ENCODE results near the gene PSPH.
"Not testable (repeated sequence)": the region's sequence is repeated elsewhere in the genome, so short reads cannot be mapped to it uniquely, and the experiment has no call there.

Gene PSPH

GRCh38 chr7:56032578-56032977 lies 18.7 kb downstream of the PSPH start:
- not testable (repeated sequence) for H3K4me1 ChIP-seq (ENCODE audit: control insufficient read depth, insufficient read depth, low read length); H3K27ac ChIP-seq (ENCODE audit: low read length); H3K36me3 ChIP-seq (ENCODE audit: control insufficient read depth in 2 of 2, insufficient read depth in 2 of 2, low read length in 2 of 2); H3K9me3 ChIP-seq (ENCODE audit: control insufficient read depth in 2 of 2, low read length in 2 of 2); H3K27me3 ChIP-seq (ENCODE audit: control insufficient read depth in 1 of 2, insufficient read depth in 2 of 2, low read length in 2 of 2); H3K9ac ChIP-seq (ENCODE audit: low read length in 2 of 2); H3K4me3 ChIP-seq (ENCODE audit: low read length in 2 of 2)

GRCh38 chr7:56031556-56031955 lies 19.7 kb downstream of the PSPH start:
- H3K36me3 ChIP-seq (ENCODE audit: control insufficient read depth in 2 of 2, insufficient read depth in 2 of 2, low read length in 2 of 2); H3K9me3 ChIP-seq (ENCODE audit: control insufficient read depth in 2 of 2, low read length in 2 of 2); H3K4me1 ChIP-seq (ENCODE audit: control insufficient read depth, insufficient read depth, low read length); H3K4me3 ChIP-seq (ENCODE audit: low read length in 2 of 2); H3K27ac ChIP-seq (ENCODE audit: low read length); H3K9ac ChIP-seq (ENCODE audit: low read length in 2 of 2); H3K27me3 ChIP-seq (ENCODE audit: control insufficient read depth in 1 of 2, insufficient read depth in 2 of 2, low read length in 2 of 2): not testable (repeated sequence)

GRCh38 chr7:56030340-56030739 lies 20.9 kb downstream of the PSPH start:
- no peak overlapping the region for H3K9ac ChIP-seq (ENCODE audit: low read length in 2 of 2)

GRCh38 chr7:56028942-56029630 lies 22.2 kb downstream of the PSPH start:
- peaks cover 3% of the 10 kb centered on the region for H3K4me1 ChIP-seq (ENCODE audit: control insufficient read depth, insufficient read depth, low read length)
- H3K9me3 ChIP-seq (ENCODE audit: control insufficient read depth in 2 of 2, low read length in 2 of 2), result no peaks in the 10 kb centered on the region
- H3K27ac ChIP-seq (ENCODE audit: low read length), result no peak overlapping the region
- no peaks in the 10 kb centered on the region for H3K27me3 ChIP-seq (ENCODE audit: control insufficient read depth in 1 of 2, insufficient read depth in 2 of 2, low read length in 2 of 2)
- H3K4me3 ChIP-seq (ENCODE audit: low read length in 2 of 2), result no peak overlapping the region
- H3K36me3 ChIP-seq (ENCODE audit: control insufficient read depth in 2 of 2, insufficient read depth in 2 of 2, low read length in 2 of 2), result no peaks in the 10 kb centered on the region
- no peak overlapping the region for H3K9ac ChIP-seq (ENCODE audit: low read length in 2 of 2)

More at GRCh38 chr7:56030340-56030739, 20.9 kb downstream of the PSPH start:
- H3K4me3 ChIP-seq (ENCODE audit: low read length in 2 of 2), result no peak overlapping the region
- no peaks in the 10 kb centered on the region for H3K27me3 ChIP-seq (ENCODE audit: control insufficient read depth in 1 of 2, insufficient read depth in 2 of 2, low read length in 2 of 2)
- H3K9me3 ChIP-seq (ENCODE audit: control insufficient read depth in 2 of 2, low read length in 2 of 2), result no peaks in the 10 kb centered on the region
- H3K36me3 ChIP-seq (ENCODE audit: control insufficient read depth in 2 of 2, insufficient read depth in 2 of 2, low read length in 2 of 2), result no peaks in the 10 kb centered on the region
- no peak overlapping the region for H3K27ac ChIP-seq (ENCODE audit: low read length)
- H3K4me1 ChIP-seq (ENCODE audit: control insufficient read depth, insufficient read depth, low read length), result peaks cover 6% of the 10 kb centered on the region

GRCh38 chr7:56026538-56026937 lies 24.7 kb downstream of the PSPH start:
- Histone ChIP-seq H3K27me3 (ENCODE audit: control insufficient read depth in 1 of 2, insufficient read depth in 2 of 2, low read length in 2 of 2) (no peaks in the 10 kb centered on the region), H3K4me1 (ENCODE audit: control insufficient read depth, insufficient read depth, low read length) (no peaks in the 10 kb centered on the region)

GRCh38 chr7:56023500-56023899 lies 27.7 kb downstream of the PSPH start:
- H3K36me3 ChIP-seq (ENCODE audit: control insufficient read depth in 2 of 2, insufficient read depth in 2 of 2, low read length in 2 of 2), result no peaks in the 10 kb centered on the region
- H3K27me3 ChIP-seq (ENCODE audit: control insufficient read depth in 1 of 2, insufficient read depth in 2 of 2, low read length in 2 of 2), result no peaks in the 10 kb centered on the region
- H3K9me3 ChIP-seq (ENCODE audit: control insufficient read depth in 2 of 2, low read length in 2 of 2), result no peaks in the 10 kb centered on the region
- H3K9ac ChIP-seq (ENCODE audit: low read length in 2 of 2), result no peak overlapping the region
- no peak overlapping the region for H3K4me3 ChIP-seq (ENCODE audit: low read length in 2 of 2)
- H3K27ac ChIP-seq (ENCODE audit: low read length), result no peak overlapping the region
- H3K4me1 ChIP-seq (ENCODE audit: control insufficient read depth, insufficient read depth, low read length), result no peaks in the 10 kb centered on the region

More at GRCh38 chr7:56026538-56026937, 24.7 kb downstream of the PSPH start:
- H3K9me3 ChIP-seq (ENCODE audit: control insufficient read depth in 2 of 2, low read length in 2 of 2), result no peaks in the 10 kb centered on the region
- no peak overlapping the region for H3K9ac ChIP-seq (ENCODE audit: low read length in 2 of 2)
- no peaks in the 10 kb centered on the region for H3K36me3 ChIP-seq (ENCODE audit: control insufficient read depth in 2 of 2, insufficient read depth in 2 of 2, low read length in 2 of 2)
- H3K4me3 ChIP-seq (ENCODE audit: low read length in 2 of 2), result no peak overlapping the region
- no peak overlapping the region for H3K27ac ChIP-seq (ENCODE audit: low read length)

GRCh38 chr7:56019501-56019900 lies 31.7 kb downstream of the PSPH start:
- no peaks in the 10 kb centered on the region for H3K9me3 ChIP-seq (ENCODE audit: control insufficient read depth in 2 of 2, low read length in 2 of 2)
- H3K36me3 ChIP-seq (ENCODE audit: control insufficient read depth in 2 of 2, insufficient read depth in 2 of 2, low read length in 2 of 2), result no peaks in the 10 kb centered on the region
- H3K27me3 ChIP-seq (ENCODE audit: control insufficient read depth in 1 of 2, insufficient read depth in 2 of 2, low read length in 2 of 2), result no peaks in the 10 kb centered on the region
- no peaks in the 10 kb centered on the region for H3K4me1 ChIP-seq (ENCODE audit: control insufficient read depth, insufficient read depth, low read length)
- H3K4me3 ChIP-seq (ENCODE audit: low read length in 2 of 2), result no peak overlapping the region
- H3K9ac ChIP-seq (ENCODE audit: low read length in 2 of 2), result no peak overlapping the region
- H3K27ac ChIP-seq (ENCODE audit: low read length), result no peak overlapping the region

GRCh38 chr7:56017015-56017414 lies 34.2 kb downstream of the PSPH start:
- H3K9me3 ChIP-seq (ENCODE audit: control insufficient read depth in 2 of 2, low read length in 2 of 2); H3K27me3 ChIP-seq (ENCODE audit: control insufficient read depth in 1 of 2, insufficient read depth in 2 of 2, low read length in 2 of 2); H3K4me1 ChIP-seq (ENCODE audit: control insufficient read depth, insufficient read depth, low read length); H3K27ac ChIP-seq (ENCODE audit: low read length); H3K36me3 ChIP-seq (ENCODE audit: control insufficient read depth in 2 of 2, insufficient read depth in 2 of 2, low read length in 2 of 2); H3K9ac ChIP-seq (ENCODE audit: low read length in 2 of 2); H3K4me3 ChIP-seq (ENCODE audit: low read length in 2 of 2): not testable (repeated sequence)

GRCh38 chr7:56009695-56010094 lies 41.5 kb downstream of the PSPH start:
- Histone ChIP-seq H3K9ac (ENCODE audit: low read length in 2 of 2) (no peak overlapping the region), H3K27ac (ENCODE audit: low read length) (peak overlapping the region; percentile 18), H3K9me3 (ENCODE audit: control insufficient read depth in 2 of 2, low read length in 2 of 2) (no peaks in the 10 kb centered on the region), H3K4me3 (ENCODE audit: low read length in 2 of 2) (no peak overlapping the region), H3K4me1 (ENCODE audit: control insufficient read depth, insufficient read depth, low read length) (peaks cover 7% of the 10 kb centered on the region), H3K27me3 (ENCODE audit: control insufficient read depth in 1 of 2, insufficient read depth in 2 of 2, low read length in 2 of 2) (no peaks in the 10 kb centered on the region), H3K36me3 (ENCODE audit: control insufficient read depth in 2 of 2, insufficient read depth in 2 of 2, low read length in 2 of 2) (no peaks in the 10 kb centered on the region)

GRCh38 chr7:56007891-56008290 lies 43.4 kb downstream of the PSPH start:
- H3K27ac ChIP-seq (ENCODE audit: low read length), result no peak overlapping the region
- no peaks in the 10 kb centered on the region for H3K9me3 ChIP-seq (ENCODE audit: control insufficient read depth in 2 of 2, low read length in 2 of 2)
- H3K27me3 ChIP-seq (ENCODE audit: control insufficient read depth in 1 of 2, insufficient read depth in 2 of 2, low read length in 2 of 2), result no peaks in the 10 kb centered on the region
- no peak overlapping the region for H3K4me3 ChIP-seq (ENCODE audit: low read length in 2 of 2)
- H3K36me3 ChIP-seq (ENCODE audit: control insufficient read depth in 2 of 2, insufficient read depth in 2 of 2, low read length in 2 of 2), result no peaks in the 10 kb centered on the region
- H3K9ac ChIP-seq (ENCODE audit: low read length in 2 of 2), result no peak overlapping the region
- H3K4me1 ChIP-seq (ENCODE audit: control insufficient read depth, insufficient read depth, low read length), result peaks cover 7% of the 10 kb centered on the region

GRCh38 chr7:56007167-56007652 lies 44.0 kb downstream of the PSPH start:
- no peaks in the 10 kb centered on the region for H3K36me3 ChIP-seq (ENCODE audit: control insufficient read depth in 2 of 2, insufficient read depth in 2 of 2, low read length in 2 of 2)
- H3K9me3 ChIP-seq (ENCODE audit: control insufficient read depth in 2 of 2, low read length in 2 of 2), result no peaks in the 10 kb centered on the region
- H3K27me3 ChIP-seq (ENCODE audit: control insufficient read depth in 1 of 2, insufficient read depth in 2 of 2, low read length in 2 of 2), result no peaks in the 10 kb centered on the region
- H3K27ac ChIP-seq (ENCODE audit: low read length), result no peak overlapping the region
- no peak overlapping the region for H3K9ac ChIP-seq (ENCODE audit: low read length in 2 of 2)
- peaks cover 7% of the 10 kb centered on the region for H3K4me1 ChIP-seq (ENCODE audit: control insufficient read depth, insufficient read depth, low read length)
- no peak overlapping the region for H3K4me3 ChIP-seq (ENCODE audit: low read length in 2 of 2)

All from stomach smooth muscle (tissue), 2 donors.